B cell (primary cell): ENCODE data around the gene PDE4B.

ENCODE experiments used
- CTCF ChIP-seq: fragments of 200-600 bp; IDR thresholded peaks from one replicate; pipeline ENCODE4 v1.8.0; 2022; ENCODE audit warnings: antibody characterized with exemption, mild to moderate bottlenecking
- EZH2 ChIP-seq: IDR thresholded peaks from 2 replicates; pipeline ENCODE4 v1.6.1; 2012; ENCODE audit warnings: borderline replicate concordance, low read depth, mild to moderate bottlenecking, moderate library complexity, low read length; ENCODE audit not compliant: insufficient read depth, poor library complexity, severe bottlenecking

- no peak for TF ChIP-seq EZH2
- no peak for TF ChIP-seq CTCF
Observed at GRCh38 chr1:65832296-65832695, 39.6 kb downstream of the PDE4B start.
